ENCODE data around the gene FAM83B.

Gene FAM83B

GRCh38 chr6:54910921-54911320 lies 64.3 kb downstream of the FAM83B start:
- no peak for ATAC-seq
- no peak for TF ChIP-seq ZC3H10 (CRISPR knock-in tag; IDR thresholded peaks at IDR 0.05)
- TF ChIP-seq PPARA (CRISPR knock-in tag; IDR thresholded peaks at IDR 0.05; ENCODE audit: borderline replicate concordance) = no peak
- no peak for TF ChIP-seq BACH2 (CRISPR knock-in tag; IDR thresholded peaks at IDR 0.05; ENCODE audit: borderline replicate concordance)
- no peak for TF ChIP-seq SNAI2 (CRISPR knock-in tag; IDR thresholded peaks at IDR 0.05)
- no peak for TF ChIP-seq OSR1 (CRISPR knock-in tag; IDR thresholded peaks at IDR 0.05)
- TF ChIP-seq TCF4 (CRISPR knock-in tag; IDR thresholded peaks at IDR 0.05; ENCODE audit: borderline replicate concordance) = no peak
- no peak for TF ChIP-seq GLIS3 (CRISPR knock-in tag; IDR thresholded peaks at IDR 0.05)
- TF ChIP-seq ZNF565 (CRISPR knock-in tag; conservative IDR thresholded peaks at IDR 0.05; ENCODE audit: low read depth) = no peak
- no peak for TF ChIP-seq TSHZ2 (CRISPR knock-in tag; IDR thresholded peaks at IDR 0.05)
- TF ChIP-seq, protein P1, sequence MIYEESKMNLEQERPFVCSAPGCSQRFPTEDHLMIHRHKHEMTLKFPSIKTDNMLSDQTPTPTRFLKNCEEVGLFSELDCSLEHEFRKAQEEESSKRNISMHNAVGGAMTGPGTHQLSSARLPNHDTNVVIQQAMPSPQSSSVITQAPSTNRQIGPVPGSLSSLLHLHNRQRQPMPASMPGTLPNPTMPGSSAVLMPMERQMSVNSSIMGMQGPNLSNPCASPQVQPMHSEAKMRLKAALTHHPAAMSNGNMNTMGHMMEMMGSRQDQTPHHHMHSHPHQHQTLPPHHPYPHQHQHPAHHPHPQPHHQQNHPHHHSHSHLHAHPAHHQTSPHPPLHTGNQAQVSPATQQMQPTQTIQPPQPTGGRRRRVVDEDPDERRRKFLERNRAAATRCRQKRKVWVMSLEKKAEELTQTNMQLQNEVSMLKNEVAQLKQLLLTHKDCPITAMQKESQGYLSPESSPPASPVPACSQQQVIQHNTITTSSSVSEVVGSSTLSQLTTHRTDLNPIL (CRISPR knock-in tag; IDR thresholded peaks at IDR 0.05; ENCODE audit: low read depth) = no peak
- TF ChIP-seq CSRNP3 (CRISPR knock-in tag; IDR thresholded peaks at IDR 0.05) = no peak
- TF ChIP-seq ZNF70 (CRISPR knock-in tag; IDR thresholded peaks at IDR 0.05) = no peak
- no peak for TF ChIP-seq ISL1 (CRISPR knock-in tag; IDR thresholded peaks at IDR 0.05)
- TF ChIP-seq PATZ1 (CRISPR knock-in tag; IDR thresholded peaks at IDR 0.05; ENCODE audit: borderline replicate concordance) = no peak
- no peak for TF ChIP-seq ARNTL (CRISPR knock-in tag; IDR thresholded peaks at IDR 0.05; ENCODE audit: borderline replicate concordance, low read depth)
- no peak for TF ChIP-seq RARB (CRISPR knock-in tag; IDR thresholded peaks at IDR 0.05)
- no peak for TF ChIP-seq TOX (CRISPR knock-in tag; IDR thresholded peaks at IDR 0.05; ENCODE audit: borderline replicate concordance)

DNA sequence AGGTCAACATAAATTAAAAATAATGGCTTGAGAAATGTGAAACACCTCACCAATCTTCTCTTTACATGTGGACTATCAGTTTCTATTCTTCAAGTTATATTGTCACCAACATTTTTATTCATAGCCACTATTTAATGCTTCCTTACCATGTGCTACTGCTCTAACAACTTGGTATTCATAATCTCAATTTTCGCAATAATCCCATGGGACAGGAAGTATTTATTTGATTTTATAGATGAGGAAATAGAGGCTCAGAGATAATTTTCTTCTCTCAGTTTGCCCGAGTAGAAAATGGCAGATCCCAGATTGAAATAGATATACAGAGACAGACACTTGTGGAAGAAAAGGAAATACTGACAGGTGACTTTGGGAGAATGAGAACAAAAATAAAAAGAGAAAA lies 66.6 kb downstream of the FAM83B start:
- ATAC-seq = no peak

More for the DNA sequence above, 66.6 kb downstream of the FAM83B start:
- TF ChIP-seq TSHZ2 (CRISPR knock-in tag; IDR thresholded peaks at IDR 0.05) (no peak), SNAI2 (CRISPR knock-in tag; IDR thresholded peaks at IDR 0.05) (no peak), ZNF565 (CRISPR knock-in tag; conservative IDR thresholded peaks at IDR 0.05; ENCODE audit: low read depth) (no peak), OSR1 (CRISPR knock-in tag; IDR thresholded peaks at IDR 0.05) (no peak), BACH2 (CRISPR knock-in tag; IDR thresholded peaks at IDR 0.05; ENCODE audit: borderline replicate concordance) (no peak), GLIS3 (CRISPR knock-in tag; IDR thresholded peaks at IDR 0.05) (no peak)
